Measurements from ENCODE around the gene OSER1.

GRCh38 chr20:44211177-44212039, 837 bp upstream of the OSER1 start:
- TF ChIP-seq POLR2A (IDR thresholded peaks at IDR 0.05) = no peak
- no peak for TF ChIP-seq CTCF (IDR thresholded peaks at IDR 0.05)

Data from stomach (tissue), 4 donors.